Superior temporal gyrus (tissue), 1 donor: ENCODE results near the gene KCNJ18.
"Not testable (repeated sequence)": the region's sequence is repeated elsewhere in the genome, so short reads cannot be mapped to it uniquely, and the experiment has no call there.

Experiments
- DNase-seq: peaks from one replicate; pipeline ENCODE4 v3.0.0-alpha.2; 2016; ENCODE audit errors: extremely low spot score

Gene KCNJ18

GRCh38 chr17:21691883-21692703, at the start of gene KCNJ18:
Gene KCNJ18, plus strand, starts transcription at chr17:21692523. Its CDS starts 10,264 bp downstream, at chr17:21702787.
- not testable (repeated sequence) for DNase-seq

DNA sequence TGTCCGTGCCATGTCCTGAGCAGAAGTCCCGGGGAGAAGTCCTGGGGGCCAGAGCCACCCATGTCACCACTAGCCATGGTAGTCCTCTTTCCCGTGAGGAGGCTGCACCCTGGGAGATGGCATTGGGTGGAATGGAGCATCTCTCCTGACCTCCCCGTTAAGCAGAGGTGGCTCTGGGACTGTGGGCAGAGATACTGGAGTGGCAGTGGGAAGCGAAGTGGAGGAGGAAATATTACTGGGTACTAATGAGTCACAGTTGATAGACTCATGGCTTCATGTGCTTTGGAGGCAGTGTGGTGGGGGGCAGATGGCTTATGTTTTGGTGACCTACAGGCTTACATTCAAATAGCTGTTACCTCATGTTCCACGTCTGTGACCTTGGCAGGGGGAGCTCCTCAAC, 44.2 kb upstream of the KCNJ18 start:
- not testable (repeated sequence) for DNase-seq

GRCh38 chr17:21650043-21650442, 42.3 kb upstream of the KCNJ18 start:
- DNase-seq = not testable (repeated sequence)

DNA sequence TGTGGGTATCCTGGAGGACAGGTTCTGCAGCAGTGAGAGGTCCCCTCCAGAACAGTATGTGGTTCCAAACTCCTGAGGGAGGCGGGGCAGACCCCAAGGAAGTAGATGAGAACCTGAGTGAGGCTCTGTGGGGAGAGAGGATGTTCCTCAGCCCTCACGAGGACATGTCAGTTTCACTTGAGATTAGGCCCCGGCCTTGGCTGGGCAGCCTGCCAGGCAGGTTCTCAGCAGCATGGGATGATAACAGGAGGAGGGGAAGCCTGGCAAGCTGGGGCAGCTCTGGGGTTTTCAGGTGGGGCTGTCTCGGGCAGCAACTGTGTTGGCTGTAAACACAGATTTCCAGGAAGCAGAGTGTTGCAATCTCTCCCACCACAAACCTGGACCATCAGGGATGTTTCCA, 40.3 kb upstream of the KCNJ18 start:
- not testable (repeated sequence) for DNase-seq

- DNase-seq = not testable (repeated sequence)
These were observed 39.1 kb upstream of the KCNJ18 start for GRCh38 chr17:21653211-21653610.

- DNase-seq = not testable (repeated sequence)
These were observed 35.6 kb upstream of the KCNJ18 start for GRCh38 chr17:21656518-21657309.

DNA sequence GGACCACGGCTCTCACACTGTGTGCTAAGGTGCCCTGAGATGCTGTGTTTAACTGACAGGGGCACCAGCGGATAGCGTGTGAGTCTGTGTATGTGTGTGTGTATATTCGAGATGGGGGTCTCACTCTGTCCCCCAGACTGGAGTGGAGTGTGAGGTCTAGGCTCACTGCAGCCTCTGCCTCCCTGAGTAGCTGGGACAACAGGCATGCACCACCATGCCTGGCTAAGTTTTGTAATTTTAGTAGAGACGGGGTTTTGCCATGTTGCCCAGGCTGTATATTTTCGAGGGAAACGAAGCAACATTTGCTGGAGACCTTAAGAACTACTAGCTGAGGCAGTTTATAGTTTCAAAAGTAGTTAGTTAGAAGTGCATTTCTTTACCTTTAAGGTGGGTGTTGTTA, 32.7 kb upstream of the KCNJ18 start:
- DNase-seq = not testable (repeated sequence)

DNA sequence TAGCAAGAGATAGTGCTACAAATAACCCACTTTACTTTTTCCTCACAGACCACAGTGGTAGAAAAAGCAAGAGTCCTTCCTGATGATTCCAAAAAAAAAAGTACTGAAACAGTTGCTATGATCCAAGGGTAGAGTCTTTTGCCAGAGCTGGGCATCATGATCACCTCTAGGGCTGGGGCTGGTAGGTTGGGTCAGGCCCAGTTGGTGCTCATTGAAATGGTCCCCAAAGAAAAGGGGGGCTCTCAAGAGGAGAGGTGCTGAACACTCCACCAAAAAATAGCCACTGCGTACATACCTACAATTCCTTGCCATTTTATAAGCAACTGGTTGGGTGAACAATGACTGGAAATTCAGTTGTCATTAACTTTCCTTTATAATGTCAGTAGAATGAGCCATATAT, 30.9 kb upstream of the KCNJ18 start:
- not testable (repeated sequence) for DNase-seq

GRCh38 chr17:21663166-21663565, 29.2 kb upstream of the KCNJ18 start:
- not testable (repeated sequence) for DNase-seq

GRCh38 chr17:21663614-21664474, 28.5 kb upstream of the KCNJ18 start:
- not testable (repeated sequence) for DNase-seq

- DNase-seq = not testable (repeated sequence)
These were observed 27.2 kb upstream of the KCNJ18 start for GRCh38 chr17:21665171-21665570.

GRCh38 chr17:21665935-21666493, 26.3 kb upstream of the KCNJ18 start:
- DNase-seq = not testable (repeated sequence)

DNA sequence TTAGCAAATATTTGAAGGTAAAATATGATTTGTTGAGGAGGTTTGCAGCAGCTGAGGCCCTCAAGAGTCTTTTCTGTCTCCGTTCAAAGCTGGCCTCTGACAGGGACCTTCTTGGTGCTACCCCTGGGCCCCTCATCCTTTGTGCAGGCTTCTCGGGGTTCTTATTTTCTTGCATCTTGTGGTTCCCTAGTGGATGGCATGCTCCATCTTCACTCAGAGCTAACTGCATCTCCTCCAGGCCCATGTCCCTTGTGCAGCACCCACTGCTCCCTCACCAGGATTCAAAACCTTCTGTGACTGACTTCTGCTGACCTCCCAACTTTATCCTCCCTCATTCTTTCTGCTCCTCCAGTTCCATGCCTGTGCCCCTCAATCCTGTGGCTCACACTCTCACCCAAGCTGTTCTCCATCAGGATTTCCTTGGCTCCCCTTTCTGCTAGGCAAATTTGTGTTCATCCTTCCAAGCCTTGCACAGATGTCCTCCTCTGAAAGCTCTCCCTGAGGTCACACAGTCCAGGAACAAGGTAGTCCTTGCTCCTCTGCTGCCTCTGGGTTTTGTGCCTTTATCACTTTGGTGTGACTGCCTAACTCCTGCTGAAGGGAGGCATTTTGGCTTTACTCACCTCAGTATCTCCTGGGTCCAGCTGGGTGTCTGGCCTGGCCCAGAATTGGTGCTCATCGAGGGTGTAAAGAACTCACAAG, 25.5 kb upstream of the KCNJ18 start:
- not testable (repeated sequence) for DNase-seq

GRCh38 chr17:21667413-21668117, 24.8 kb upstream of the KCNJ18 start:
- DNase-seq = not testable (repeated sequence)

- not testable (repeated sequence) for DNase-seq
These were observed 24.2 kb upstream of the KCNJ18 start for GRCh38 chr17:21668118-21668488.

DNA sequence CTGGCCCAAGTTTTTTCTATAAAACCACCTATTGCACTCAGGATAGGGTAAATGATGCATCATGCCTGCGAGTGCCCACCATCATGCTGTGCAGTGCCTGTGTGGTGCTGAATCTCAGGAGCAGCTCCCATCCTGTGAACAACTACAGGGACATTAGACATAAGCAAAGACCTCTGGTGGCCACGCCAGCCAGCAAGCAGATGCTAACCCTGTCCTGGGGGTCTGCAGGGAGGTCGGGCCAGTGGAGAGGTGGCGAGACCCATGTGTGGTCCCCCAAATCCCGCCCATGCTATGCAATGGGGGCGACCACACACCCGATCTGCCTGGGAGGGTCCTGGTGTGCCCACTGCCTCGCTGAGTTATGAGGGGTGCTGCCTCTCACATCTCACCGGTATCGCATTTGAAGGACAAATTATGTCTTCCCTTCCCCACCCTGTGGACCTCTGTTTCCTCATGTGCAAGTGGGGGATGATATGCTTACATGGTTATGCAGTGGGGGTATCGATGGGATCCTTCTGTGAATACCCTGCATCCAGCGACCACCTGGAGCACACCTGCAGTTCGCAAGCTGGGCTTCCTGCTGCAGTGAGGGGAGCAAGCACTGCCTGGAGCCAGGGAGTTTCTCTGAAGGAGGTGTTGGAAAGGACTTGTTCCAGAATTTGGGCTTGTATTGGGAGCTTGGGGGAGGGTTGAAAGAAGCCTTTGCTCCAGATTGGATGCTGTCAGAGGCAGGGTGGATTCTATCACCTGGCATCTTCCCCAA, 23.4 kb upstream of the KCNJ18 start:
- not testable (repeated sequence) for DNase-seq

DNA sequence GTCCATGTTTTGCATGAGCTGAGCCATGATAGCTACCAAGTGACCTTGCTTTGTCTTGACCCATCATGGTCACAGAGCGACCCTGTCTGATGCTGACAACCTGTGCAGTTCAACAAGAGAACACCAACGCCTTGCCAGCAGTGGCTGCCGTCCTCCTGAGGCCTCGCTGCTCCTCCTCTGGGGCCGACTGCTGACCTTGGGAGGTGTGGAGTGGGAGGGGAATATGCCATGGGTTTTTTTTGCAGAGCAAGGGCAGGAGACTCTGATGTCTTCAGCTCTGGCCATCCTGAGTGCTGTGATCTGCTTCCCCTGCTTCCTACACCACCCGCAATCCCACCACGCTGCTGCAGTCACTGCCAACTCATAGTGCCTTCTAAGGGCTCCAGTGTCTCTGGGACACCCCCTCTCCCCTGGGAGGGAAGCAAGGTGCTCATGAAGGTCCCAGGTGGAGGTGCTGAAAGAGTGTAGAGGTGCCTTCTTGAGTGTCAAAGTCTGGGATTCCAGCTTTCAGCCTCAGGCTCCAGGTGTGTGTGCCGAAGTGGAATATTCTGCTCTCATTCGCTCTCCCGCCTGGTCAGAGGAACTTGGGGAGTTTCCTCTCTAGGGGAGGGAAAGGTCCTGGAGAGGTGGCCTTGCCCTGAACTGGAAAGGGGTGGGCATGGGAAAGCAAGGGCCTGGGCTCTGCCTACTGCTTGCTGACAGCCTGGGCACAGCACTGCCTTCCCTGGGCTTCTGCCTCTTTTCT, 22.5 kb upstream of the KCNJ18 start:
- not testable (repeated sequence) for DNase-seq

GRCh38 chr17:21670361-21671155, 21.8 kb upstream of the KCNJ18 start:
- not testable (repeated sequence) for DNase-seq
